K562 (cell line): ENCODE data around the gene GUK1. TPM values are rescaled to one million over a fixed set of nuclear protein-coding genes. Genes with fewer than 3 reads are reported as not detected.

ENCODE experiments used
- ATF7 ChIP-seq: fragments of 450-650 bp; IDR thresholded peaks from 2 replicates; pipeline ENCODE4 v1.7.1; 2014; ENCODE audit warnings: mild to moderate bottlenecking, moderate library complexity
- BRD9 ChIP-seq: fragments of 450-650 bp; IDR thresholded peaks from 2 replicates; pipeline ENCODE4 v1.6.1; 2018; ENCODE audit warnings: low read depth; ENCODE audit not compliant: partially characterized antibody
- CHCHD3 ChIP-seq: fragments of 250-450 bp; sonication (Bioruptor Pico); IDR thresholded peaks from 2 replicates; pipeline ENCODE4 v2.1.2; 2022; ENCODE audit warnings: mild to moderate bottlenecking
- CSDE1 ChIP-seq, 2 experiments: fragments of 450-650 bp; IDR thresholded peaks; 2 replicates each; pipeline ENCODE4 v1.6.1; 2016; ENCODE audit warnings: mild to moderate bottlenecking in 1 of 2
- DACH1 ChIP-seq: fragments of 450-650 bp; IDR thresholded peaks from 2 replicates; pipeline ENCODE4 v1.6.1; 2018; ENCODE audit not compliant: partially characterized antibody
- DLX4 ChIP-seq: fragments of 250-450 bp; sonication (Bioruptor Pico); IDR thresholded peaks from 2 replicates; pipeline ENCODE4 v1.6.1; 2021; ENCODE audit warnings: mild to moderate bottlenecking
- ELF2 ChIP-seq: fragments of 250-450 bp; sonication (Bioruptor Pico); IDR thresholded peaks from 2 replicates; pipeline ENCODE4 v1.5.0; 2021; ENCODE audit warnings: mild to moderate bottlenecking
- GTF2A2 ChIP-seq: IDR thresholded peaks from 2 replicates; pipeline ENCODE4 v1.6.1; 2016; ENCODE audit warnings: mild to moderate bottlenecking, missing genetic modification characterization, missing compliant biosample characterization
- HDAC2 ChIP-seq: fragments of 450-650 bp; IDR thresholded peaks from 2 replicates; pipeline ENCODE4 v1.6.1; 2016; ENCODE audit warnings: mild to moderate bottlenecking
- JUND ChIP-seq, 2 experiments: IDR thresholded peaks; 2 replicates in 1 of 2; 3 replicates in 1 of 2; pipeline ENCODE4 v1.6.1; 2011; ENCODE audit warnings: borderline replicate concordance in 2 of 2, low read depth in 2 of 2, low read length in 2 of 2, improper control_type of control experiment in 1 of 2, missing biosample characterization in 1 of 2, missing genetic modification characterization in 1 of 2, missing genetic modification reagents in 1 of 2
- MYC ChIP-seq, 2 experiments: fragments of 250-450 bp in 1 of 2; sonication (Bioruptor Pico) in 1 of 2; IDR thresholded peaks; 2 replicates each; pipeline versions ENCODE4 v1.5.1 to v1.6.1; 2012 to 2021; ENCODE audit warnings: low read depth in 2 of 2, borderline replicate concordance in 1 of 2, improper control_type of control experiment in 1 of 2, low read length in 1 of 2, mild to moderate bottlenecking in 1 of 2, moderate library complexity in 1 of 2
- NUFIP1 ChIP-seq: fragments of 450-650 bp; IDR thresholded peaks from 2 replicates; pipeline ENCODE4 v1.6.1; 2018; ENCODE audit not compliant: partially characterized antibody
- PCBP1 ChIP-seq: fragments of 200-400 bp; formaldehyde crosslinking; IDR thresholded peaks from 2 replicates; pipeline ENCODE4 v1.6.1; 2018; ENCODE audit warnings: mild to moderate bottlenecking, low read depth, low read length; ENCODE audit not compliant: poor library complexity, severe bottlenecking
- PTRF ChIP-seq: fragments of 450-650 bp; IDR thresholded peaks from 2 replicates; pipeline ENCODE4 v1.6.1; 2016; ENCODE audit warnings: mild to moderate bottlenecking, missing genetic modification characterization, missing compliant biosample characterization
- RBFOX2 ChIP-seq: fragments of 200-400 bp; formaldehyde crosslinking; IDR thresholded peaks from 2 replicates; pipeline ENCODE4 v1.6.1; 2017; ENCODE audit warnings: low read depth, mild to moderate bottlenecking, low read length, moderate library complexity
- SIN3B ChIP-seq: fragments of 450-650 bp; IDR thresholded peaks from 2 replicates; pipeline ENCODE4 v1.6.1; 2017; ENCODE audit warnings: low read depth, mild to moderate bottlenecking, moderate library complexity
- SMAD4 ChIP-seq: fragments of 250-450 bp; sonication (Bioruptor Pico); conservative IDR thresholded peaks from 2 replicates; pipeline ENCODE4 v1.8.0; 2021; ENCODE audit warnings: inconsistent platforms, mild to moderate bottlenecking, moderate library complexity
- SMARCC2 ChIP-seq: fragments of 450-650 bp; IDR thresholded peaks from 2 replicates; pipeline ENCODE4 v1.6.1; 2017; ENCODE audit warnings: antibody characterized with exemption, moderate library complexity, mild to moderate bottlenecking, low read depth
- TAF7 ChIP-seq: fragments of 450-650 bp; IDR thresholded peaks from 2 replicates; pipeline ENCODE4 v1.6.1; 2016; ENCODE audit warnings: missing genetic modification characterization, missing compliant biosample characterization
- TAF9B ChIP-seq: fragments of 450-650 bp; IDR thresholded peaks from 2 replicates; pipeline ENCODE4 v1.6.1; 2018; ENCODE audit warnings: mild to moderate bottlenecking; ENCODE audit not compliant: partially characterized antibody
- ZC3H11A ChIP-seq: IDR thresholded peaks from 2 replicates; pipeline ENCODE4 v1.6.1; 2012; ENCODE audit warnings: low read depth, low read length, improper control_type of control experiment
- ZFPM2 ChIP-seq: fragments of 250-450 bp; sonication (Bioruptor Pico); IDR thresholded peaks from 2 replicates; pipeline ENCODE4 v1.5.1; 2022; ENCODE audit warnings: mild to moderate bottlenecking
- ZKSCAN8 ChIP-seq: fragments of 200-800 bp; sonication (Bioruptor generic); IDR thresholded peaks from 2 replicates; pipeline ENCODE4 v1.6.1; 2016; ENCODE audit warnings: missing genetic modification characterization, missing compliant biosample characterization
- ZNF639 ChIP-seq, 2 experiments: fragments of 200-800 bp in 1 of 2; sonication (Bioruptor generic) in 1 of 2; sonication (generic) in 1 of 2; formaldehyde crosslinking in 1 of 2; IDR thresholded peaks in 1 of 2; conservative IDR thresholded peaks in 1 of 2; 2 replicates each; pipeline versions ENCODE4 v1.5.0 to v1.6.1; 2016 to 2020; ENCODE audit warnings: missing compliant biosample characterization in 1 of 2, missing genetic modification characterization in 1 of 2, missing genetic modification reagents in 1 of 2
- ZNF695 ChIP-seq: fragments of 450-650 bp; formaldehyde crosslinking; IDR thresholded peaks from 2 replicates; pipeline ENCODE4 v1.4.0; 2020; ENCODE audit warnings: mild to moderate bottlenecking, moderate library complexity
- polyA plus RNA-seq, 8 experiments: library from polyadenylated mRNA; depleted of rRNA in 4 of 8; stranded (reverse) in 5 of 8; unstranded in 3 of 8; fragments of >200 nt; fragmentation: Nextera tagmentation in 2 of 8; fragmentation: Illumina TruSeq in 1 of 8; extraction: Ambion mirVana in 2 of 8; extraction: Trizol in 1 of 8; gene quantifications; 2 replicates each; pipeline versions ENCODE4 v1.2.1 to v1.2.3, GENCODE V29; 2011 to 2014; ENCODE audit warnings: inconsistent platforms in 1 of 8, missing spikeins in 1 of 8
- total RNA-seq, 7 experiments: library from RNA; depleted of rRNA in 6 of 7; stranded (reverse); fragments of >200 nt in 6 of 7; fragmentation: Illumina TruSeq in 2 of 7; extraction: Trizol in 2 of 7; gene quantifications; 2 replicates each; pipeline versions ENCODE4 v1.2.1 to v1.2.3, GENCODE V29; 2011 to 2021; ENCODE audit warnings: low replicate concordance in 1 of 7
- TF ChIP-seq, protein P1 (sequence below): sonication (generic); formaldehyde crosslinking; IDR thresholded peaks from 2 replicates; pipeline ENCODE4 v1.8.0; 2022; ENCODE audit warnings: mild to moderate bottlenecking, missing genetic modification reagents

The GUK1 gene
- total and polyA plus RNA-seq, 9 of the 15 experiments (the other 6 are each of a cell fraction or from before 2014, with no cell fraction given): 7.0 to 331 (median 132) TPM

GRCh38 chr1:228109073-228109961, 30.8 kb upstream of the GUK1 start, which contains the start of gene MRPL55 (continued):
- TF ChIP-seq ELF2 (CRISPR knock-in tag) (no peak), TAF9B (no peak), ZKSCAN8 (no peak), NUFIP1 (no peak), GTF2A2 (tag) (no peak), SIN3B (peak; percentile 97), PCBP1 (no peak), SMARCC2 (no peak), PTRF (no peak), RBFOX2 (peak; percentile 95), DLX4 (CRISPR knock-in tag) (no peak), ZNF695 (CRISPR knock-in tag) (no peak), CHCHD3 (CRISPR knock-in tag) (no peak), HDAC2 (no peak), CSDE1 (IDR thresholded peaks at IDR 0.05) (peak in 1 of 2 experiments; percentile 95; a peak in 2 of 4 replicates), ZC3H11A (no peak), TAF7 (tag) (no peak; the same call in none of the 2 replicates), ATF7 (peak; percentile 97), ZNF639 (CRISPR knock-in tag; conservative IDR thresholded peaks at IDR 0.05 in 1 of 2, IDR thresholded peaks at IDR 0.05 in 1 of 2) (peak in 1 of 2 experiments; percentile 86; a peak in 2 of 4 replicates), JUND (IDR thresholded peaks at IDR 0.05; ENCODE audit: borderline replicate concordance, low read depth, low read length) (peak; percentile 88), JUND (tag; IDR thresholded peaks at IDR 0.05; ENCODE audit: borderline replicate concordance, low read depth, low read length) (peak; percentile 74; the same call in 1 of the 3 replicates), MYC (IDR thresholded peaks at IDR 0.05; ENCODE audit: low read depth, low read length) (peak; percentile 84), MYC (CRISPR knock-in tag; IDR thresholded peaks at IDR 0.05; ENCODE audit: borderline replicate concordance, low read depth) (peak; percentile 71; the same call in 1 of the 2 replicates), SMAD4 (CRISPR knock-in tag) (no peak), ZFPM2 (CRISPR knock-in tag) (0 out of 2 replicates have a peak, but pooled peaks have one; percentile 36), DACH1 (peak; percentile 64), BRD9 (no peak)
- TF ChIP-seq, protein P1, sequence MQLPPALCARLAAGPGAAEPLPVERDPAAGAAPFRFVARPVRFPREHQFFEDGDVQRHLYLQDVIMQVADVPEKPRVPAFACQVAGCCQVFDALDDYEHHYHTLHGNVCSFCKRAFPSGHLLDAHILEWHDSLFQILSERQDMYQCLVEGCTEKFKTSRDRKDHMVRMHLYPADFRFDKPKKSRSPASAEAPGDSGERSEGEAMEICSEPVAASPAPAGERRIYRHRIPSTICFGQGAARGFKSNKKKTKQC (CRISPR knock-in tag): peak; percentile 74; the same call in 1 of the 2 replicates
